Mammary epithelial cell (primary cell): ENCODE data around the gene ZP1.

Experiments used
- CTCF ChIP-seq, 2 donors: IDR thresholded peaks in 1 of 2; conservative IDR thresholded peaks in 1 of 2; 2 replicates each; pipeline ENCODE4 v1.5.1; 2011 to 2012; ENCODE audit warnings: inconsistent platforms in 2 of 2, low read length in 2 of 2, mild to moderate bottlenecking in 2 of 2, control low read depth in 1 of 2, low read depth in 1 of 2; ENCODE audit not compliant: insufficient read depth in 1 of 2; ENCODE audit errors: extremely low read depth in 1 of 2
- EZH2 ChIP-seq: IDR thresholded peaks from 2 replicates; pipeline ENCODE4 v1.6.1; 2012; ENCODE audit warnings: low read length, inconsistent platforms, borderline replicate concordance

DNA sequence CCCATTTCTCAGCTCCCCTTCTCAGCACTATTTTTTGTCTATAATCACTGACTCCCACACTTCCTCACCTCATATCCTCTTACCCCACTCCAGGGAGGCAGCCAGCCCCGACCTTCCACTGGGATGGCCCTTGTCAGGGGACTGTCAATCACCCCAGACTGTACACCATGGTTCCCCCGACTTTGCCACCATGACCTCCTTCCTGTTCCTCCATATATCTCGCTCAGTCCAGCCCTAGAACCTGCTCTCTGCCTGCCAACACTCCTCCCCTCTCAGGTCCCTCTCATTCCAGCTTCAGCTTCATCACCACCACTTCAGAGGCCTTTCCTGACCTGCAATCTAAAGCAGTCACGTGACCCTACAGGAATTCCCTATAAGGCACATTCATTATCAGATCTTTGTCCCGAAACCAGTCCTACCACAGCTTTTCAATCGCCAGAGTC lies 22.5 kb downstream of the ZP1 start:
- no peak for TF ChIP-seq CTCF (conservative IDR thresholded peaks at IDR 0.05 in 1 of 2, IDR thresholded peaks at IDR 0.05 in 1 of 2; ENCODE audit: extremely low read depth in 1 of 2, insufficient read depth in 1 of 2, low read depth in 1 of 2, low read length in 2 of 2)
- no peak for TF ChIP-seq EZH2
